HepG2 (cell line): ENCODE data around the gene C2CD4A. TPM values are rescaled to one million over a fixed set of nuclear protein-coding genes. Genes with fewer than 3 reads are reported as not detected.
A peak's percentile ranks its signal among the peaks of the same experiment; 100 is the strongest.

Experiments
- HMGXB4 ChIP-seq, 2 experiments: sonication (generic) in 1 of 2; formaldehyde crosslinking in 1 of 2; IDR thresholded peaks; 2 replicates each; pipeline versions ENCODE4 v1.4.0 to v1.6.1; 2018 to 2020; ENCODE audit warnings: missing genetic modification reagents in 2 of 2, borderline replicate concordance in 1 of 2, low read depth in 1 of 2, mild to moderate bottlenecking in 1 of 2, missing biosample characterization in 1 of 2
- MAX ChIP-seq: IDR thresholded peaks from 2 replicates; pipeline ENCODE4 v1.6.1; 2012; ENCODE audit warnings: inconsistent platforms
- ZNF142 ChIP-seq: sonication (generic); formaldehyde crosslinking; IDR thresholded peaks from 2 replicates; pipeline ENCODE4 v1.4.0; 2020; ENCODE audit warnings: missing genetic modification reagents
- ZNF263 ChIP-seq: sonication (generic); formaldehyde crosslinking; IDR thresholded peaks from 2 replicates; pipeline ENCODE4 v1.4.0; 2020; ENCODE audit warnings: missing genetic modification reagents
- ZNF503 ChIP-seq: sonication (generic); formaldehyde crosslinking; IDR thresholded peaks from 2 replicates; pipeline ENCODE4 v1.4.0; 2020; ENCODE audit warnings: missing genetic modification reagents
- ZNF605 ChIP-seq: sonication (generic); formaldehyde crosslinking; IDR thresholded peaks from 2 replicates; pipeline ENCODE4 v1.8.0; 2022; ENCODE audit warnings: mild to moderate bottlenecking, missing genetic modification reagents
- ZNF687 ChIP-seq: sonication (generic); formaldehyde crosslinking; IDR thresholded peaks from 2 replicates; pipeline ENCODE4 v1.5.1; 2020; ENCODE audit warnings: mild to moderate bottlenecking, missing genetic modification reagents, moderate library complexity
- ZSCAN9 ChIP-seq: IDR thresholded peaks from 2 replicates; pipeline ENCODE4 v1.6.1; 2016; ENCODE audit warnings: borderline replicate concordance
- polyA plus RNA-seq, 8 experiments: library from polyadenylated mRNA; depleted of rRNA in 3 of 8; stranded (reverse) in 7 of 8; unstranded in 1 of 8; fragments of >200 nt; fragmentation: Illumina TruSeq in 4 of 8; extraction: Trizol in 4 of 8; gene quantifications; 2 replicates each; pipeline versions ENCODE4 v1.2.1 to v1.2.3, GENCODE V29; 2011 to 2016; ENCODE audit warnings: low read depth in 4 of 8, missing spikeins in 1 of 8, mixed read lengths in 1 of 8; ENCODE audit not compliant: insufficient read depth in 1 of 8
- total RNA-seq, 5 experiments: library from RNA; depleted of rRNA; stranded (reverse); fragments of >200 nt; fragmentation: Illumina TruSeq; extraction: Trizol; gene quantifications; 2 replicates each; pipeline ENCODE4 v1.2.3, GENCODE V29; 2016; ENCODE audit warnings: low read depth in 1 of 5

Gene C2CD4A
- total and polyA plus RNA-seq, 2 of the 13 experiments (the other 11 are each of a cell fraction or from before 2014, with no cell fraction given) = 0.20 TPM; not detected in 1

- TF ChIP-seq ZNF605 = no peak; the same call in 1 of the 2 replicates
- no peak for TF ChIP-seq ZNF503 (CRISPR knock-in tag)
- no peak for TF ChIP-seq HMGXB4 (CRISPR knock-in tag; IDR thresholded peaks at IDR 0.05; ENCODE audit: borderline replicate concordance in 1 of 2, low read depth in 1 of 2)
- TF ChIP-seq ZNF687 (CRISPR knock-in tag) = no peak
- TF ChIP-seq ZSCAN9 = 0 out of 2 replicates have a peak, but pooled peaks have one; percentile 8
- peak; percentile 28; the same call in 1 of the 2 replicates for TF ChIP-seq MAX
- peak; percentile 94 for TF ChIP-seq ZNF142 (CRISPR knock-in tag)
- peak; percentile 12; the same call in 1 of the 2 replicates for TF ChIP-seq ZNF263
Observed at GRCh38 chr15:62059816-62060112, 7.0 kb upstream of the C2CD4A start (continued).
